ENCODE results near the gene UGT1A7. TPM values are rescaled to one million over a fixed set of nuclear protein-coding genes. Genes with fewer than 3 reads are reported as not detected.

Gene UGT1A7
- total and polyA plus RNA-seq, 2 donors from 2014 or later = 0.35 to 1.3 TPM

DNA sequence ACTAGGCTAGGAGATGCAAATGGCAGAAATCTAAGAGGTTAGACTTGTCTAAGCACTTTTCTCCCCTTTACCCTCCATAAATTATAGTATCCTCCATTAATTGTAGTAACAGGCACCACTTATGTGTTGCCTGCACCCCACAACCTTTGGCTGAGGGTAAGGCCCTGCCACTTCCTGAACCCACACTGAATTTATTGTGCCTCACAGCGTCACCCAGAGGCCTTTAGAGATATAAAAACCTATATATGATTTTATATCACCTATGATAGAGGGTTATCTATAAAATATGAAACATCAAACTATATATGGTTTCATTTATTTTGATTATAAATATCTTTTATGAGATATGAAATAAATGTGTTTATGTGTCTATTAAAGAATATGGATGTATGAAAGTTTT is 7.4 kb upstream of the UGT1A7 start:
- Histone ChIP-seq H3K4me1 (ENCODE audit: control insufficient read depth in 2 of 3, insufficient read depth in 2 of 3, low read depth in 1 of 3, low read length in 3 of 3) (peaks cover 0 to 7% (median 2%) of the 10 kb centered on the region in 3 donors), H3K9ac (ENCODE audit: low read length in 3 of 3) (peak overlapping the region in 2 of 3 donors; percentile 10 to 70), H3K9me3 (ENCODE audit: control insufficient read depth in 2 of 3, insufficient read depth in 1 of 3, low read length in 3 of 3) (no peaks in the 10 kb centered on the region), H3K27me3 (ENCODE audit: control insufficient read depth, insufficient read depth, low read length) (no peaks in the 10 kb centered on the region), H3K36me3 (ENCODE audit: control insufficient read depth in 2 of 3, insufficient read depth in 3 of 3, low read length in 3 of 3) (no peaks in the 10 kb centered on the region), H3K27ac (ENCODE audit: low read depth in 2 of 2, low read length in 2 of 2) (peak overlapping the region in 1 of 2 donors; percentile 72), H3K4me3 (ENCODE audit: low read length in 3 of 3) (peak overlapping the region in 2 of 3 donors; percentile 61 to 83)
- TF ChIP-seq, protein P1, sequence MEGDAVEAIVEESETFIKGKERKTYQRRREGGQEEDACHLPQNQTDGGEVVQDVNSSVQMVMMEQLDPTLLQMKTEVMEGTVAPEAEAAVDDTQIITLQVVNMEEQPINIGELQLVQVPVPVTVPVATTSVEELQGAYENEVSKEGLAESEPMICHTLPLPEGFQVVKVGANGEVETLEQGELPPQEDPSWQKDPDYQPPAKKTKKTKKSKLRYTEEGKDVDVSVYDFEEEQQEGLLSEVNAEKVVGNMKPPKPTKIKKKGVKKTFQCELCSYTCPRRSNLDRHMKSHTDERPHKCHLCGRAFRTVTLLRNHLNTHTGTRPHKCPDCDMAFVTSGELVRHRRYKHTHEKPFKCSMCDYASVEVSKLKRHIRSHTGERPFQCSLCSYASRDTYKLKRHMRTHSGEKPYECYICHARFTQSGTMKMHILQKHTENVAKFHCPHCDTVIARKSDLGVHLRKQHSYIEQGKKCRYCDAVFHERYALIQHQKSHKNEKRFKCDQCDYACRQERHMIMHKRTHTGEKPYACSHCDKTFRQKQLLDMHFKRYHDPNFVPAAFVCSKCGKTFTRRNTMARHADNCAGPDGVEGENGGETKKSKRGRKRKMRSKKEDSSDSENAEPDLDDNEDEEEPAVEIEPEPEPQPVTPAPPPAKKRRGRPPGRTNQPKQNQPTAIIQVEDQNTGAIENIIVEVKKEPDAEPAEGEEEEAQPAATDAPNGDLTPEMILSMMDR (IDR thresholded peaks at IDR 0.05; ENCODE audit: borderline replicate concordance, extremely low read depth, insufficient read depth) = no peak
- FAIRE-seq (no peak), DNase-seq (no peak)
- intact Hi-C loops (cut with DNase I) = no loop called here

DNA sequence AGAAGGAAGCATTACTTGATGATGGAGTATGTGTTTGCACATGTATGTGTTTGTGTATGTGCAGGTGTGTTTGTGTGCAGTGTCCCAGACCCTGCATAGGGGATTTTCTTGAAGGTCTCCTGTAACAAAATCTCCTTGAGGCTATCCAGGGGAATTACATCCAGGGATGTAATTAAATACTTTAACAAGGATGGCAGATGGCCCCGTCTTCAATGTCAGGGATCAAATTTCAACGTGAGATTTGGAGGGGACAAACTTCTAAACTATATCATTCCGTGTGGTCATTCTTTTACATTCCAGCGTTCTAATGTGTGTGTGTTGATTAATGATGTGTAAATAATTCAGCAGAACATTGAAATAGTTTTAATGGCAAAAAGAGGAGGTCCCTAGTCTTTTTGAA is 6.7 kb upstream of the UGT1A7 start:
- H3K4me3 ChIP-seq (ENCODE audit: low read length in 3 of 3) = peak overlapping the region in 2 of 3 donors; percentile 61 to 83
- intact Hi-C loops (cut with DNase I) = no loop called here
- TF ChIP-seq, protein P1 (IDR thresholded peaks at IDR 0.05; ENCODE audit: borderline replicate concordance, extremely low read depth, insufficient read depth) = no peak
- H3K4me1 ChIP-seq (ENCODE audit: control insufficient read depth in 2 of 3, insufficient read depth in 2 of 3, low read depth in 1 of 3, low read length in 3 of 3) = peaks cover 0 to 7% (median 2%) of the 10 kb centered on the region in 3 donors
- peak overlapping the region in 2 of 3 donors; percentile 22 to 62 for H3K9ac ChIP-seq (ENCODE audit: low read length in 3 of 3)
- H3K36me3 ChIP-seq (ENCODE audit: control insufficient read depth in 2 of 3, insufficient read depth in 3 of 3, low read length in 3 of 3) = no peaks in the 10 kb centered on the region
- DNase-seq (peak in 2 of 5 donors; percentile 27 to 42), FAIRE-seq (no peak)
- no peaks in the 10 kb centered on the region for H3K9me3 ChIP-seq (ENCODE audit: control insufficient read depth in 2 of 3, insufficient read depth in 1 of 3, low read length in 3 of 3)
- H3K27ac ChIP-seq (ENCODE audit: low read depth in 2 of 2, low read length in 2 of 2) = peak overlapping the region in 1 of 2 donors; percentile 16
- H3K27me3 ChIP-seq (ENCODE audit: control insufficient read depth, insufficient read depth, low read length) = no peaks in the 10 kb centered on the region

DNA sequence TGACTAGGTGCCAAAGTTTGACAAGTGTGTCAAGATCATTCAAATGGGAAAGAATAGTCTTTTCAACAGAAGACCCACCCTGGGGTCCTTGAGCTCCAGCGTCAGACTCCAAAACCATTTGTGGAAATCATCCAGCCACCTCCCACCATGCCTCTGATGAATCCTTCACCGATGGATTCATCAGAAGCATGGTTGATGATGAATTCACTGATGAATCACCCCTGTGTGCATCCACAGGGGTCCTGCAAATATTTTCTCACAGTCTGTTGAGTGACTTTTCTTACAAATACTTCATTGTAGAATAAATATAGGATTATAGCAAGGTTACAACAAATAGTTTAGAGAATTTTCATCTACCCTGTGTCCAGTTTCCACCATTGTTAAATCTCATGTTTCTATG is 5.7 kb upstream of the UGT1A7 start:
- FAIRE-seq = no peak

More for the DNA sequence above, 5.7 kb upstream of the UGT1A7 start:
- intact Hi-C loops (cut with DNase I) = no loop called here
- TF ChIP-seq, protein P1 (IDR thresholded peaks at IDR 0.05; ENCODE audit: borderline replicate concordance, extremely low read depth, insufficient read depth) = no peak
- H3K9ac ChIP-seq (ENCODE audit: low read length in 3 of 3) = no peak overlapping the region
- DNase-seq = no peak
- no peaks in the 10 kb centered on the region for H3K9me3 ChIP-seq (ENCODE audit: control insufficient read depth in 2 of 3, insufficient read depth in 1 of 3, low read length in 3 of 3)
- H3K27ac ChIP-seq (ENCODE audit: low read depth in 2 of 2, low read length in 2 of 2) = no peak overlapping the region
- no peaks in the 10 kb centered on the region for H3K36me3 ChIP-seq (ENCODE audit: control insufficient read depth in 2 of 3, insufficient read depth in 3 of 3, low read length in 3 of 3)
- H3K4me3 ChIP-seq (ENCODE audit: low read length in 3 of 3) = peak overlapping the region in 2 of 3 donors; percentile 52 to 83
- H3K27me3 ChIP-seq (ENCODE audit: control insufficient read depth, insufficient read depth, low read length) = no peaks in the 10 kb centered on the region
- no peaks in the 10 kb centered on the region for H3K4me1 ChIP-seq (ENCODE audit: control insufficient read depth in 2 of 3, insufficient read depth in 2 of 3, low read depth in 1 of 3, low read length in 3 of 3)
